Endodermal cell (in vitro differentiated cells): Measurements from ENCODE around the gene NEURL3. TPM values are rescaled to one million over a fixed set of nuclear protein-coding genes. Genes with fewer than 3 reads are reported as not detected.

Experiments used
- DNase-seq: peaks from one replicate; pipeline ENCODE4 v3.0.0-alpha.2; 2017
- H3K27ac ChIP-seq: 2 replicates; pipeline ENCODE4 v1.5.1; 2013; ENCODE audit warnings: mild to moderate bottlenecking, low read depth, low read length, moderate library complexity
- H3K27me3 ChIP-seq: 2 replicates; pipeline ENCODE4 v1.6.1; 2013; ENCODE audit warnings: mild to moderate bottlenecking, low read length, moderate library complexity; ENCODE audit not compliant: insufficient read depth, control insufficient read depth, poor library complexity, severe bottlenecking
- H3K36me3 ChIP-seq: 2 replicates; pipeline ENCODE4 v1.7.0; 2013; ENCODE audit warnings: mild to moderate bottlenecking, low read length, moderate library complexity; ENCODE audit not compliant: control insufficient read depth, insufficient read depth
- H3K4me1 ChIP-seq: one replicate; pipeline ENCODE4 v1.7.0; 2013; ENCODE audit warnings: low read length; ENCODE audit not compliant: control insufficient read depth, insufficient read depth
- H3K4me3 ChIP-seq: 2 replicates; pipeline ENCODE4 v1.5.1; 2013; ENCODE audit warnings: mild to moderate bottlenecking, low read length, moderate library complexity
- H3K9ac ChIP-seq: 2 replicates; pipeline ENCODE4 v1.6.1; 2013; ENCODE audit warnings: mild to moderate bottlenecking, low read length, moderate library complexity; ENCODE audit not compliant: poor library complexity, severe bottlenecking; ENCODE audit errors: extremely low read depth
- H3K9me3 ChIP-seq: 2 replicates; pipeline ENCODE4 v1.6.1; 2013; ENCODE audit warnings: mild to moderate bottlenecking, low read length, moderate library complexity; ENCODE audit not compliant: control insufficient read depth
- H3K27ac Mint-ChIP-seq: 2 replicates; pipeline ENCODE4 v1.8.0; 2020; ENCODE audit warnings: mixed read lengths
- H3K27me3 Mint-ChIP-seq: 2 replicates; pipeline ENCODE4 v1.8.0; 2021; ENCODE audit warnings: mild to moderate bottlenecking, mixed read lengths; ENCODE audit not compliant: insufficient read depth
- H3K36me3 Mint-ChIP-seq: 2 replicates; pipeline ENCODE4 v1.8.0; 2020; ENCODE audit warnings: low read depth, mixed read lengths
- H3K4me1 Mint-ChIP-seq: 2 replicates; pipeline ENCODE4 v1.8.0; 2020; ENCODE audit warnings: mixed read lengths
- H3K4me3 Mint-ChIP-seq: 2 replicates; pipeline ENCODE4 v1.8.0; 2020; ENCODE audit warnings: mild to moderate bottlenecking, moderate library complexity, mixed read lengths
- H3K9me3 Mint-ChIP-seq: 2 replicates; pipeline ENCODE4 v1.8.0; 2020; ENCODE audit warnings: mild to moderate bottlenecking, mixed read lengths
- CTCF ChIP-seq: fragments of 200-600 bp; sonication (generic); conservative IDR thresholded peaks from 2 replicates; pipeline ENCODE4 v1.5.0; 2021; ENCODE audit warnings: antibody characterized with exemption, mild to moderate bottlenecking
- WGBS, 2 experiments: methylation state at CpG; one replicate each; pipeline versions ENCODE4 v1.1.5 to v1.1.7; 2013; ENCODE audit warnings: missing lambda C conversion rate in 2 of 2, mixed read lengths in 1 of 2; ENCODE audit not compliant: insufficient coverage in 1 of 2, insufficient read length in 1 of 2; 5-methylcytosine and 5-hydroxymethylcytosine counted together
- total RNA-seq, 2 donors: library from RNA; stranded (reverse); fragmentation: NEBNext Ultra II Directional in 1 of 2; extraction: Animal tissue kit (Norgen Biotek cat#: 25700) in 1 of 2; gene quantifications; 2 replicates in 1 of 2; 3 replicates in 1 of 2; pipeline ENCODE4 v1.2.1, GENCODE V29; 2021

Gene NEURL3
- total RNA-seq, 2 donors from 2014 or later: not detected

GRCh38 chr2:96514521-96514920 is 9.4 kb upstream of the NEURL3 start:
- H3K36me3 ChIP-seq: no peaks in the 10 kb centered on the region
- no peak overlapping the region for H3K9ac ChIP-seq
- H3K4me3 ChIP-seq: no peak overlapping the region
- Mint-ChIP-seq H3K4me1 (no peaks in the 10 kb centered on the region), H3K4me3 (no peak overlapping the region), H3K27me3 (peaks cover 23% of the 10 kb centered on the region), H3K36me3 (no peaks in the 10 kb centered on the region), H3K27ac (no peak overlapping the region), H3K9me3 (peaks cover 23% of the 10 kb centered on the region)
- DNase-seq: peak; percentile 47
- no peaks in the 10 kb centered on the region for H3K27me3 ChIP-seq
- WGBS, 2 experiments: 88 to 90% methylated on average over 5 to 6 of the region's 6 CpGs
- peaks cover 12% of the 10 kb centered on the region for H3K9me3 ChIP-seq
- H3K4me1 ChIP-seq: no peaks in the 10 kb centered on the region
- no peak overlapping the region for H3K27ac ChIP-seq
- no peak for TF ChIP-seq CTCF

GRCh38 chr2:96512341-96512740 is 7.2 kb upstream of the NEURL3 start:
- peaks cover 13% of the 10 kb centered on the region for H3K9me3 Mint-ChIP-seq
- H3K4me1 Mint-ChIP-seq: no peaks in the 10 kb centered on the region
- H3K4me3 ChIP-seq: no peak overlapping the region
- H3K36me3 Mint-ChIP-seq: no peaks in the 10 kb centered on the region
- no peak for TF ChIP-seq CTCF
- no peak overlapping the region for H3K4me3 Mint-ChIP-seq
- no peak for DNase-seq
- no peak overlapping the region for H3K27ac ChIP-seq
- H3K27me3 Mint-ChIP-seq: peaks cover 40% of the 10 kb centered on the region
- no peaks in the 10 kb centered on the region for H3K4me1 ChIP-seq
- no peak overlapping the region for H3K9ac ChIP-seq
- H3K9me3 ChIP-seq: peaks cover 6% of the 10 kb centered on the region
- no peak overlapping the region for H3K27ac Mint-ChIP-seq
- H3K27me3 ChIP-seq: peaks cover 6% of the 10 kb centered on the region
- no peaks in the 10 kb centered on the region for H3K36me3 ChIP-seq
- WGBS, 2 experiments: 83 to 84% methylated on average over 3 to 4 of the region's 4 CpGs

GRCh38 chr2:96511851-96512250 is 6.7 kb upstream of the NEURL3 start:
- H3K4me3 ChIP-seq: no peak overlapping the region
- peak; percentile 36 for DNase-seq
- peaks cover 6% of the 10 kb centered on the region for H3K27me3 ChIP-seq
- no peak overlapping the region for H3K4me3 Mint-ChIP-seq
- H3K4me1 ChIP-seq: no peaks in the 10 kb centered on the region
- no peaks in the 10 kb centered on the region for H3K4me1 Mint-ChIP-seq
- TF ChIP-seq CTCF: no peak
- no peaks in the 10 kb centered on the region for H3K36me3 Mint-ChIP-seq
- H3K9ac ChIP-seq: no peak overlapping the region
- WGBS, 2 experiments: 80% methylated on average over 1 to 4 of the region's 4 CpGs
- no peak overlapping the region for H3K27ac Mint-ChIP-seq
- no peaks in the 10 kb centered on the region for H3K36me3 ChIP-seq
- peaks cover under 1% of the 10 kb centered on the region for H3K9me3 ChIP-seq
- H3K9me3 Mint-ChIP-seq: peaks cover 8% of the 10 kb centered on the region
- H3K27me3 Mint-ChIP-seq: peaks cover 41% of the 10 kb centered on the region
- H3K27ac ChIP-seq: no peak overlapping the region
